Measurements from ENCODE around the gene SLC37A4. TPM values are rescaled to one million over a fixed set of nuclear protein-coding genes. Genes with fewer than 3 reads are reported as not detected.

The SLC37A4 gene
- total and polyA plus RNA-seq, 2 of the 13 experiments (the other 11 are each of a cell fraction or from before 2014, with no cell fraction given): 43.0 to 56.1 TPM

DNA sequence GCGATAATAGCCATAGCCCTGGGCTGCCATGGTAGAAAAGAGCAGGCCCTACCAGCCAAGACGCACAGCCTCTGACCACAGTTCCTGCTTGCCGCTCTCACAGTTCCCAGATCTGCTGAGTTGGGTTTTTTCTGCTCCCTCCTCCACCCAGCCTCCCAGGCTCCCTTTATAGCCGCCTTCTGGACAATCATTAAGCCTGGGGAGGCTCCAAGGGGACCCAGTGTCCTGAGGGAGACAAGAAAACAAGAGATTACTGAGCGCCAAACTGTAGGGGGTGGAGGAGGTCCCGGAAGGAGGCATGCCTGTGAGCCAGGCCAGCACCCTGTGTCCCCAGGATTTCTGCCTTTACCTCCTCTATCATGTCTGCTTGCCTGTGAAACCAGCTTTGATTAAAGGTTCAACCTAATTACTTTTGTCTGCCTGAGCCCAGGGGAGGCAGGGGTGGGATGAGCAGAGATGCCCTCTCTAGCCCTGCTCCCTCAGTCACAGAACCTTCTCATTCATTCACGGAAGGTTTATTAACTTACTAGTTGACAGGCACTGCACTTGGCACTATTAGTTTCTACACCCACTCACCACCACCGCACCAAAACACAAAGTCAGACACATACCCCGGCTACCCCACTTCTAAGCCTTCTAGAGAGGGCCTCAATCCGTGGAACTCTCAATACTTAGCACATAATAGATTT is 1.2 kb downstream of the SLC37A4 start (continued):
- TF ChIP-seq, protein P1, sequence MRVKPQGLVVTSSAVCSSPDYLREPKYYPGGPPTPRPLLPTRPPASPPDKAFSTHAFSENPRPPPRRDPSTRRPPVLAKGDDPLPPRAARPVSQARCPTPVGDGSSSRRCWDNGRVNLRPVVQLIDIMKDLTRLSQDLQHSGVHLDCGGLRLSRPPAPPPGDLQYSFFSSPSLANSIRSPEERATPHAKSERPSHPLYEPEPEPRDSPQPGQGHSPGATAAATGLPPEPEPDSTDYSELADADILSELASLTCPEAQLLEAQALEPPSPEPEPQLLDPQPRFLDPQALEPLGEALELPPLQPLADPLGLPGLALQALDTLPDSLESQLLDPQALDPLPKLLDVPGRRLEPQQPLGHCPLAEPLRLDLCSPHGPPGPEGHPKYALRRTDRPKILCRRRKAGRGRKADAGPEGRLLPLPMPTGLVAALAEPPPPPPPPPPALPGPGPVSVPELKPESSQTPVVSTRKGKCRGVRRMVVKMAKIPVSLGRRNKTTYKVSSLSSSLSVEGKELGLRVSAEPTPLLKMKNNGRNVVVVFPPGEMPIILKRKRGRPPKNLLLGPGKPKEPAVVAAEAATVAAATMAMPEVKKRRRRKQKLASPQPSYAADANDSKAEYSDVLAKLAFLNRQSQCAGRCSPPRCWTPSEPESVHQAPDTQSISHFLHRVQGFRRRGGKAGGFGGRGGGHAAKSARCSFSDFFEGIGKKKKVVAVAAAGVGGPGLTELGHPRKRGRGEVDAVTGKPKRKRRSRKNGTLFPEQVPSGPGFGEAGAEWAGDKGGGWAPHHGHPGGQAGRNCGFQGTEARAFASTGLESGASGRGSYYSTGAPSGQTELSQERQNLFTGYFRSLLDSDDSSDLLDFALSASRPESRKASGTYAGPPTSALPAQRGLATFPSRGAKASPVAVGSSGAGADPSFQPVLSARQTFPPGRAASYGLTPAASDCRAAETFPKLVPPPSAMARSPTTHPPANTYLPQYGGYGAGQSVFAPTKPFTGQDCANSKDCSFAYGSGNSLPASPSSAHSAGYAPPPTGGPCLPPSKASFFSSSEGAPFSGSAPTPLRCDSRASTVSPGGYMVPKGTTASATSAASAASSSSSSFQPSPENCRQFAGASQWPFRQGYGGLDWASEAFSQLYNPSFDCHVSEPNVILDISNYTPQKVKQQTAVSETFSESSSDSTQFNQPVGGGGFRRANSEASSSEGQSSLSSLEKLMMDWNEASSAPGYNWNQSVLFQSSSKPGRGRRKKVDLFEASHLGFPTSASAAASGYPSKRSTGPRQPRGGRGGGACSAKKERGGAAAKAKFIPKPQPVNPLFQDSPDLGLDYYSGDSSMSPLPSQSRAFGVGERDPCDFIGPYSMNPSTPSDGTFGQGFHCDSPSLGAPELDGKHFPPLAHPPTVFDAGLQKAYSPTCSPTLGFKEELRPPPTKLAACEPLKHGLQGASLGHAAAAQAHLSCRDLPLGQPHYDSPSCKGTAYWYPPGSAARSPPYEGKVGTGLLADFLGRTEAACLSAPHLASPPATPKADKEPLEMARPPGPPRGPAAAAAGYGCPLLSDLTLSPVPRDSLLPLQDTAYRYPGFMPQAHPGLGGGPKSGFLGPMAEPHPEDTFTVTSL (CRISPR knock-in tag; IDR thresholded peaks at IDR 0.05; ENCODE audit: borderline replicate concordance): 0 out of 2 replicates have a peak, but pooled peaks have one; percentile 29
- TF ChIP-seq GZF1 (CRISPR knock-in tag; IDR thresholded peaks at IDR 0.05) (no peak), DNMT3B (CRISPR knock-in tag; conservative IDR thresholded peaks at IDR 0.05) (no peak), TBP (CRISPR knock-in tag; IDR thresholded peaks at IDR 0.05) (no peak), CTCF (CRISPR knock-in tag; IDR thresholded peaks at IDR 0.05) (peak; percentile 28), CSRNP1 (CRISPR knock-in tag; IDR thresholded peaks at IDR 0.05) (no peak), ZNF891 (CRISPR knock-in tag; IDR thresholded peaks at IDR 0.05) (no peak), PHF8 (CRISPR knock-in tag; IDR thresholded peaks at IDR 0.05) (no peak; the same call in 1 of the 2 replicates), ZNF780A (CRISPR knock-in tag; IDR thresholded peaks at IDR 0.05) (no peak), ZNF746 (CRISPR knock-in tag; IDR thresholded peaks at IDR 0.05) (no peak; the same call in 1 of the 2 replicates), ZFX (CRISPR knock-in tag; IDR thresholded peaks at IDR 0.05; ENCODE audit: low read depth) (peak; percentile 76), ZNF550 (CRISPR knock-in tag; IDR thresholded peaks at IDR 0.05; ENCODE audit: borderline replicate concordance) (no peak), ZNF460 (CRISPR knock-in tag; IDR thresholded peaks at IDR 0.05; ENCODE audit: borderline replicate concordance) (no peak), ZNF670 (CRISPR knock-in tag; IDR thresholded peaks at IDR 0.05; ENCODE audit: borderline replicate concordance) (no peak), ZNF263 (CRISPR knock-in tag; IDR thresholded peaks at IDR 0.05) (peak; percentile 91), HDAC6 (IDR thresholded peaks at IDR 0.05; ENCODE audit: low read depth, low read length) (no peak)
- TF ChIP-seq, protein P2, sequence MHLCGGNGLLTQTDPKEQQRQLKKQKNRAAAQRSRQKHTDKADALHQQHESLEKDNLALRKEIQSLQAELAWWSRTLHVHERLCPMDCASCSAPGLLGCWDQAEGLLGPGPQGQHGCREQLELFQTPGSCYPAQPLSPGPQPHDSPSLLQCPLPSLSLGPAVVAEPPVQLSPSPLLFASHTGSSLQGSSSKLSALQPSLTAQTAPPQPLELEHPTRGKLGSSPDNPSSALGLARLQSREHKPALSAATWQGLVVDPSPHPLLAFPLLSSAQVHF (CRISPR knock-in tag; IDR thresholded peaks at IDR 0.05): no peak

Data from HepG2 (cell line).